ENCODE measurements around the gene TSPAN31.
A peak's percentile ranks its signal among the peaks of the same experiment; 100 is the strongest.

The TSPAN31 gene

DNA sequence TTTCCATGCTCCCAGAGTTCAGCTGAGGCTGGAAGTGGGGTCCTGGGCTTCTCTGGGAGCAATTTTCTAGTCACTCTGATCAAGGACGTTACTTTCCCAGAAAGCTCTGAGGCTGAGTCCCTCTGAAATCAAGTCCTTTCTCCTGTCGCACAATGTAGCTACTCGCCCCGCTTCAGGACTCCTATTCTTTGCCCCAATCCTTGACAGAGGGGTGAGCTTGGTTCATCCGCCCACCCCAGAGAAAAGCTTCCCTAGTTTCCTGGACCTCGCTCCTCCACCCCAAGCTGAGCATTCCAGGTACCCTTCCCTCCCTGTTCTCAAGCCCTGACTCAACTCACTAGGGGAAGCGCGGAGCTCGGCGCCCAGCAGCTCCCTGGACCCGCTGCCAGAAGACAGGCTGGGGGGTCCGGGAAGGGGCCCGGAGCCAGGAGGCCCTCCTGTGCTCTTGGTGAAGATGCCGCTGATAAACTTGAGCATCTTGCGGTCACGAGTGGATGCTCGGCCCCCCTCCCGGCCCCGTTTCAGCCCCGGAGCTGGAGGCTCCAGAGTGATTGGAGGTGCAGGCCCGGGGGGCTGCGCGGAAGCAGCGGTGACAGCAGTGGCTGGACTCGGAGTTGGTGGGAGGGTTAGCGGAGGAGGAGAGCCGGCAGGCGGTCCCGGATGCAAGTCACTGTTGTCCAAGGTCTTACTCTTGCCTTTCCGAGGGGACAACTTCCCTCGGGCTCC lies 7.9 kb upstream of the TSPAN31 start:
- no peak for DNase-seq

GRCh38 chr12:57737467-57738460 lies 7.1 kb upstream of the TSPAN31 start:
- DNase-seq: no peak

GRCh38 chr12:57738661-57739237 lies 6.1 kb upstream of the TSPAN31 start, which contains the start of gene AGAP2:
TSS of gene AGAP2 (minus strand) at chr12:57738742. CDS start at chr12:57738246, 496 bp downstream.
- DNase-seq: no peak

DNA sequence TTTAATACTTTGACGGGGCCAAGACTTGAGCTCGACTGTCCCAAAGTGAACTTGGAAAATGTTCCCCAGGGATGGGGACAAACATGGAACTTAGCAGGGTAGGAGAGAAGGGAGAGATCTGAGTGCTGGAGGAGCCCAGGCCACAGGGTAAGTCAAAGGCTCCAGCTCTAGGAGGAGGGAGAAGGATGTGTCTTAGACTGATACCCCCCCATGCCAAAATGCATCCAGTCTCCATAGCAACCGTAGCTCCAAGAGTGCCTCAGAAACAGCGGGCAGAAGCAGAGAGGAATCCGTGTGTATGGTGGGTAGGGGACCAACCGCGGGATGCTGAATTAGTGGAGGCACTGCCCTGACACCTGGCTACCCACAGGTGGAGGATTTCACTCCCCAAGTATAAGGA lies 5.5 kb upstream of the TSPAN31 start:
- DNase-seq: peak; percentile 23

DNA sequence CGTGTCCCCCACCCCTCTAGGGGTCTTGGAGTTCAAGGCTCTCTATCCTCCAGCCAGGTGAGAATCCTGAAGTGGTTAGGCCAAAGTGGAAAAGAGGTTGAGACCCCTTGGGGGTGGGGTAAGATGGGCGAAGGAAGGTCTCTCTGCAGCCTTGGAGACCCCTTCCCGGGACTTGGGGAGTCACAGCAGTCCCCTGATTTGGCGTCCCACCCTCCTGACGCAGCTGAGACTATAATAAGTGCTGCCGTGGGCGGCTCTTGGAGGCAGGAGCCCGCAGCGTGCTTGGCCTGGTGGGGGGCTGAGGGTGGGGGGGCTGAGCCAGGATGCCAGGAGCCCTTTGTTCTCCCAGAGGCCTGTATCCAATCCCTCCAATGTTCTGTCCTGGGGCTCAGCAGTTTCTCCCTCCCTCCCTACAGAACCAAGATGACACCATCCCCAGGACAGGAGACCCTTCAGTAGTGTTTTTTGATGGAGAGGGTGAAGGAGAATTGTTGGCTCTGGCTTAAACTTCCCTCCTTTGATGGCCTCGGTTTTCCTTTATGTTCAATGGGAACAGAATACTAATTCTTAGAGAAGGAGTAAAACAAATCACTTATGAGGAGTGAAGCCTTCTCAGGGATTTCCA lies 4.8 kb upstream of the TSPAN31 start:
- no peak for DNase-seq

- DNase-seq: peak; percentile 87
These were observed 4.0 kb upstream of the TSPAN31 start for GRCh38 chr12:57740656-57741412.

DNA sequence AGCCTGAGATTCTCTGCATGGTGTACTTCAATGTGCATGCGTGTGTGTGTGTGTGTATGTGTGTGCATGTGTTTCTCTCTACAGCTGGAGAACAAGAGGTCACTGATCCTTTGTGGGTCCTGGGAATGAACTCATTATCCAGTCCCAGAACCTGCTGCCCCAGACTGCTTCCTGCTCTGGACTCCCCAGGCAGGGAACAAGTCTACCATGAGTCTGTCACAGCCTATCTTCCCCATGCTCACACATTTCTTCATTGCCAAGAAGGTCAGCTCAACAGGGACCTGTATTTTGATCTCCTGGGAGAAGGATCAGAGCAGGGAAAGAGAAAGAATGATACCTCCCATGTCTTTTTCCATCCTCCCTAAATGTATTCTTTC lies 3.4 kb upstream of the TSPAN31 start:
- peak; percentile 6 for DNase-seq

- peak; percentile 92 for DNase-seq
These were observed 2.7 kb upstream of the TSPAN31 start for GRCh38 chr12:57741844-57742738.

- peak; percentile 4 for DNase-seq
These were observed 1.1 kb upstream of the TSPAN31 start for GRCh38 chr12:57743769-57744168.

GRCh38 chr12:57744194-57744776 lies 554 bp upstream of the TSPAN31 start:
- no peak for DNase-seq

DNA sequence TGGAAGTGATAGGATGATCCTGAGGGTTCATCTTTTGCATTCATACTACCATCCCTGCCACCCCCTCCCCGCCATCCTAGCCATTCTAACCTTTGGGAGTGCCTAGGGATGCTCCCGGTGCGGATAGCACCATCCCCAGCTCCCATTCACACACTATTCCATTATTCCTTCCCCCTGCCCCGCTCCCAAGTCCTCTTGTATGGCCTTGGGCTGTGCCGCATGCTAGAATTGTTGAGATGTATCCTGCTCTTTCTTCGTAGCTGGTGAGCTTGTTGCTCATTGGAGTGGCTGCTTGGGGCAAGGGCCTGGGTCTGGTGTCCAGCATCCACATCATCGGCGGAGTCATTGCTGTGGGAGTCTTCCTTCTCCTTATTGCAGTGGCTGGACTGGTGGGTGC lies 644 bp downstream of the TSPAN31 start:
- DNase-seq: peak; percentile 40

GRCh38 chr12:57746025-57746424 lies 1.2 kb downstream of the TSPAN31 start:
- no peak for DNase-seq

- DNase-seq: no peak
These were observed 4.2 kb downstream of the TSPAN31 start for GRCh38 chr12:57749061-57749460.

DNA sequence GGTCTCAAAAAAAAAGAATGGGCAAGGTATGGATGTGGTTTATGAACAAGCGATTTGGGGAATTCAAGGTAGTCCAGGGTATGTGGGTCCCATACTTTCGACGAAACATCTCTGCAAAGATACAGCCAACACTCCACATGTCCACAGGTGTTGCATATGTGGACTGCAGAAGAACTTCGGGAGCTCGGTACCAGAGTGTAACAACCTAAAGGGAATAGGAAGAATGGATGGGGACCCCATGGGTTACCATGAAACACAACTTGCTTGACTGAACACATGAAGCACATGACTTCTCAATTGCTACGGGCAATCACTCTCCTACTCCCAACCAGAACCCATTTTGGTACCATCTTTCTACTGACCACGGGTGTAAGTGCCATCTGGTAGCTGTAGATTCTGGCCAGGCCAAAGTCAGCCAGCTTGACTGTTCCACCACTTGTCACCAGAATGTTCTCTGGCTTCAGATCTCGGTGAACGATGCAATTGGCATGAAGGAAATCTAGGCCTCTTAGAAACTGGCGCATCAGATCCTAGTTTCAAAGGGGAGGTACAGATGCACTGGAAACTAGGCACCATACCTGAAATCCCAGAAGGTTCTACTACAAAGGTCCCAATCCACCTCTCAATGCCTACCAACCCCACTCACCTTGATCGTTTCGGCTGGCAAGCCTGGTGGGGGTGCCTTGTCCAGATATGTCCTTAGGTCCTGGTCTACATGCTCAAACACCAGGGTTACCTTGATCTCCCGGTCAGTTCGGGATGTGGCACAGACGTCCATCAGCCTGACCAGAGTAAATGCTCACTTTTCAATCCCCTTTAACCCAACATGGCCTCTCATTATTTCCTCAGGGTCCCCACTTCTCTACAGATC lies 6.0 kb downstream of the TSPAN31 start:
- no peak for DNase-seq

GRCh38 chr12:57751432-57751787 lies 6.6 kb downstream of the TSPAN31 start:
- no peak for DNase-seq

GRCh38 chr12:57751788-57752667 lies 7.2 kb downstream of the TSPAN31 start, which contains the start of gene CDK4:
TSS of gene CDK4 (minus strand) at chr12:57752310. CDS start at chr12:57751717, 593 bp downstream.
- DNase-seq: peak; percentile 100

DNA sequence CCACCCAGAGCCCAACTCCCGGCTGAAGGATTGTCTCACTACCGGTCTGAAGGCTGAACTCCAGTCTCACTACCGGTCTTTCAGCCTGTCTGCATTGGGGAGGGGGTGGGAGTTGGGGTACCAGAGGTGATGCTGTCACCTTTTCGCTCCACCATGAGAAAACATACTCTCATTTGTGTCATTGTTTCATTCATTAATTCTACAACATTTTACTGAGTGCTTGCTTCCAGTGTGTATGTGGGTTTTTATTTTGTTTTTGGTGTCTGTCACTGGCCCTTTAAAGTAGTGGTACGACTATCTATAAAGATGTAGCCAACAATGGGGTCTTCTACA lies 7.8 kb downstream of the TSPAN31 start:
- DNase-seq: no peak

DNA sequence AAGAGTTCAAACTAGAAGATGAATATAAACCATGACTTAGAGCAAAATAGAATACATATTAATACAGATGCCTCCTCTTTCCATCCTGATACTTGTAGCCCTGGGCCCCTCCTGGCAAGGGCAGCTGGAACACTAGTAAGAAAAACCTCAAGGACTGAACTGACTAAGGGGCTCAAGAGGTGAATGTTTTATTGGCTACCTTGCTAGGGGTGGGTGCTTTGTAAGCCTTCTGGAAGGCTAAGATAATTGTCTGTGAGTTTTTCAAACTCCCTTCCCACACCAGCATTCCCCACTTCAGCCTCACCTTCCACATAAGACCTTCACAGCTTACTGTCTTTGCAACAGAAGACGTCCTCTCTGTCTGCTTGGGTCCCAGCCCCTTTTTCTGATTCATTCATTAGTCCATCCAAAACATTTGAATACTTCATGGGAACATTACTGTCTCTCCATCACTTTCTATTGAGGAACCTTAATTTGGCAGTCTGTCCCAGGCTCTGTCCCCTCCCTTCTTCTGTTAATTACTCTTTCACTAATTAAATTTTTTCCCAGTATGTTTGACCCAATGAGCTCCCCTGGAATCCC lies 9.0 kb downstream of the TSPAN31 start:
- peak; percentile 44 for DNase-seq
